H9 (cell line): ENCODE measurements around the gene RABL3. TPM values are rescaled to one million over a fixed set of nuclear protein-coding genes. Genes with fewer than 3 reads are reported as not detected.
A peak's percentile ranks its signal among the peaks of the same experiment; 100 is the strongest.

ENCODE experiments used
- DNase-seq: peaks from one replicate; pipeline ENCODE4 v3.0.0-alpha.2; 2017
- H2AFZ ChIP-seq: one replicate; pipeline ENCODE4 v1.6.1; 2013; ENCODE audit warnings: mild to moderate bottlenecking, low read length, control low read depth, moderate library complexity
- H2AK5ac ChIP-seq: 2 replicates; pipeline ENCODE4 v1.6.1; 2013; ENCODE audit warnings: low read length, control low read depth, mixed read lengths; ENCODE audit not compliant: insufficient read length
- H2BK120ac ChIP-seq: one replicate; pipeline ENCODE4 v1.6.1; 2013; ENCODE audit warnings: low read depth, mild to moderate bottlenecking, low read length, control low read depth, inconsistent platforms; ENCODE audit not compliant: poor library complexity, severe bottlenecking
- H2BK12ac ChIP-seq: 2 replicates; pipeline ENCODE4 v1.6.1; 2013; ENCODE audit warnings: low read length, control low read depth, mixed read lengths, low read depth; ENCODE audit not compliant: insufficient read length
- H2BK15ac ChIP-seq: 2 replicates; pipeline ENCODE4 v1.6.1; 2013; ENCODE audit warnings: low read depth, low read length, control low read depth
- H2BK20ac ChIP-seq: one replicate; pipeline ENCODE4 v1.6.1; 2013; ENCODE audit warnings: low read depth, mild to moderate bottlenecking, low read length, control low read depth, inconsistent platforms; ENCODE audit not compliant: poor library complexity, severe bottlenecking
- H2BK5ac ChIP-seq: 2 replicates; pipeline ENCODE4 v1.6.1; 2013; ENCODE audit warnings: low read length, control low read depth, mixed read lengths; ENCODE audit not compliant: insufficient read length
- H3K14ac ChIP-seq: 2 replicates; pipeline ENCODE4 v1.6.1; 2013; ENCODE audit warnings: low read length, control low read depth; ENCODE audit not compliant: insufficient read depth
- H3K18ac ChIP-seq: 2 replicates; pipeline ENCODE4 v1.6.1; 2013; ENCODE audit warnings: low read depth, mild to moderate bottlenecking, mixed read lengths, low read length, control low read depth; ENCODE audit not compliant: insufficient read length
- H3K23ac ChIP-seq: 2 replicates; pipeline ENCODE4 v1.6.1; 2013; ENCODE audit warnings: low read length, control low read depth, mixed read lengths, low read depth; ENCODE audit not compliant: insufficient read length
- H3K23me2 ChIP-seq: 2 replicates; pipeline ENCODE4 v1.6.1; 2013; ENCODE audit warnings: low read depth, mild to moderate bottlenecking, mixed read lengths, low read length, control low read depth; ENCODE audit not compliant: insufficient read length, poor library complexity, severe bottlenecking
- H3K27ac ChIP-seq: 2 replicates; pipeline ENCODE4 v1.5.1; 2013; ENCODE audit warnings: low read length, control low read depth, mixed read lengths, low read depth; ENCODE audit not compliant: insufficient read length
- H3K27me3 ChIP-seq: 2 replicates; pipeline ENCODE4 v1.6.1; 2013; ENCODE audit warnings: low read length, control low read depth, inconsistent platforms; ENCODE audit not compliant: insufficient read depth
- H3K4ac ChIP-seq: 2 replicates; pipeline ENCODE4 v1.6.1; 2013; ENCODE audit warnings: low read depth, mild to moderate bottlenecking, control low read depth, inconsistent platforms, low read length, moderate library complexity
- H3K4me1 ChIP-seq: 2 replicates; pipeline ENCODE4 v1.6.1; 2013; ENCODE audit warnings: low read length, control low read depth, inconsistent platforms; ENCODE audit not compliant: insufficient read depth
- H3K4me2 ChIP-seq: 2 replicates; pipeline ENCODE4 v1.6.1; 2013; ENCODE audit warnings: low read length, control low read depth, mixed read lengths; ENCODE audit not compliant: insufficient read length, insufficient read depth
- H3K56ac ChIP-seq: 2 replicates; pipeline ENCODE4 v1.6.1; 2013; ENCODE audit warnings: low read depth, mild to moderate bottlenecking, mixed read lengths, low read length, control low read depth; ENCODE audit not compliant: insufficient read length
- H3K79me1 ChIP-seq: 2 replicates; pipeline ENCODE4 v1.6.1; 2013; ENCODE audit warnings: low read depth, mild to moderate bottlenecking, moderate library complexity, low read length, control low read depth, inconsistent platforms; ENCODE audit not compliant: insufficient read depth, poor library complexity, severe bottlenecking
- H3K79me2 ChIP-seq: 2 replicates; pipeline ENCODE4 v1.6.1; 2013; ENCODE audit warnings: low read length, control low read depth, inconsistent platforms; ENCODE audit not compliant: insufficient read depth
- H3K9ac ChIP-seq: 2 replicates; pipeline ENCODE4 v1.6.1; 2013; ENCODE audit warnings: low read length, control low read depth, mixed read lengths; ENCODE audit not compliant: insufficient read length; ENCODE audit errors: extremely low read depth
- H3K9me3 ChIP-seq: one replicate; pipeline ENCODE4 v1.6.1; 2013; ENCODE audit warnings: low read depth, low read length, inconsistent platforms; ENCODE audit not compliant: control insufficient read depth
- H3T11ph ChIP-seq: one replicate; pipeline ENCODE4 v1.6.1; 2013; ENCODE audit warnings: mild to moderate bottlenecking, low read length, control low read depth, inconsistent platforms
- H4K20me1 ChIP-seq: one replicate; pipeline ENCODE4 v1.6.1; 2013; ENCODE audit not compliant: control insufficient read depth, insufficient read length, insufficient read depth
- H4K5ac ChIP-seq: 2 replicates; pipeline ENCODE4 v1.6.1; 2013; ENCODE audit warnings: low read depth, mild to moderate bottlenecking, mixed read lengths, low read length, control low read depth; ENCODE audit not compliant: insufficient read length
- H4K8ac ChIP-seq: replicated peaks from 2 replicates; pipeline ENCODE4 v1.6.1; 2013; ENCODE audit warnings: low read length, control low read depth, mixed read lengths, low read depth; ENCODE audit not compliant: insufficient read length
- H4K91ac ChIP-seq: 2 replicates; pipeline ENCODE4 v1.6.1; 2013; ENCODE audit warnings: low read depth, mild to moderate bottlenecking, moderate library complexity, mixed read lengths, low read length, control low read depth; ENCODE audit not compliant: insufficient read length
- H3K27ac Mint-ChIP-seq, 3 experiments: 2 replicates in 2 of 3; 3 replicates in 1 of 3; pipeline ENCODE4 v1.8.0; 2020 to 2021; ENCODE audit warnings: mixed read lengths in 3 of 3, mild to moderate bottlenecking in 1 of 3, moderate library complexity in 1 of 3
- H3K27me3 Mint-ChIP-seq: 2 replicates; pipeline ENCODE4 v1.8.0; 2021; ENCODE audit warnings: low read depth, mild to moderate bottlenecking, moderate library complexity, mixed read lengths
- H3K36me3 Mint-ChIP-seq, 3 experiments: 2 replicates in 2 of 3; 3 replicates in 1 of 3; pipeline ENCODE4 v1.8.0; 2020 to 2021; ENCODE audit warnings: low read depth in 3 of 3, mixed read lengths in 3 of 3; ENCODE audit not compliant: insufficient read depth in 1 of 3
- H3K4me1 Mint-ChIP-seq, 2 experiments: 2 replicates each; pipeline ENCODE4 v1.8.0; 2020; ENCODE audit warnings: mixed read lengths in 2 of 2
- H3K4me3 Mint-ChIP-seq, 2 experiments: 2 replicates in 1 of 2; 3 replicates in 1 of 2; pipeline ENCODE4 v1.8.0; 2020 to 2021; ENCODE audit warnings: mild to moderate bottlenecking in 2 of 2, mixed read lengths in 2 of 2, moderate library complexity in 1 of 2
- H3K9me3 Mint-ChIP-seq, 2 experiments: 2 replicates in 1 of 2; 3 replicates in 1 of 2; pipeline ENCODE4 v1.8.0; 2020; ENCODE audit warnings: mild to moderate bottlenecking in 2 of 2, mixed read lengths in 2 of 2, moderate library complexity in 1 of 2
- CTCF ChIP-seq: fragments of 200-600 bp; sonication (generic); conservative IDR thresholded peaks from 3 replicates; pipeline ENCODE4 v1.8.0; 2021; ENCODE audit warnings: antibody characterized with exemption, mild to moderate bottlenecking
- WGBS: extraction: QIAGEN DNeasy Blood & Tissue Kit; methylation state at CpG from one replicate; pipeline ENCODE4 v1.1.7; 2013; ENCODE audit warnings: missing lambda C conversion rate, low lambda C conversion rate, mixed read lengths; ENCODE audit not compliant: insufficient read length; ENCODE audit errors: extremely low coverage; 5-methylcytosine and 5-hydroxymethylcytosine counted together
- total RNA-seq: library from RNA; stranded (reverse); gene quantifications from 2 replicates; pipeline ENCODE4 v1.2.1, GENCODE V29; 2021

The RABL3 gene
- total RNA-seq, 1 experiment from 2014 or later = 26.7 TPM

GRCh38 chr3:120770891-120771290 is 28.6 kb upstream of the RABL3 start:
- H3T11ph ChIP-seq = no peak overlapping the region
- no peak overlapping the region for H4K8ac ChIP-seq
- H3K9ac ChIP-seq = no peak overlapping the region
- H3K9me3 ChIP-seq = no peaks in the 10 kb centered on the region
- peaks cover 7% of the 10 kb centered on the region; the same call in 1 of the 2 replicates for H3K79me2 ChIP-seq
- no CpG with 5 or more reads among the region's 4 CpGs for WGBS
- peaks cover 5% of the 10 kb centered on the region; the same call in 1 of the 2 replicates for H3K4me1 ChIP-seq
- no peak overlapping the region for H3K4me3 Mint-ChIP-seq
- H3K23ac ChIP-seq = no peak overlapping the region
- H2BK12ac ChIP-seq = no peak overlapping the region
- H3K4ac ChIP-seq = no peak overlapping the region
- H3K27ac ChIP-seq = no peak overlapping the region
- no peaks in the 10 kb centered on the region for H3K27me3 ChIP-seq
- H3K56ac ChIP-seq = no peak overlapping the region
- no peak overlapping the region for H4K91ac ChIP-seq
- no peak overlapping the region for H2BK20ac ChIP-seq
- no peak overlapping the region for H2AK5ac ChIP-seq
- no peak overlapping the region for H2BK120ac ChIP-seq
- no peaks in the 10 kb centered on the region for H3K79me1 ChIP-seq
- H2AFZ ChIP-seq = no peak overlapping the region
- peaks cover 22 to 34% of the 10 kb centered on the region in 2 experiments for H3K4me1 Mint-ChIP-seq
- H3K9me3 Mint-ChIP-seq = no peaks in the 10 kb centered on the region
- no peak for DNase-seq
- peaks cover 6 to 16% (median 6%) of the 10 kb centered on the region in 3 experiments; a peak in 6 of 7 replicates for H3K36me3 Mint-ChIP-seq
- H3K23me2 ChIP-seq = no peaks in the 10 kb centered on the region
- peak overlapping the region in 2 of 3 experiments; percentile 32 to 67; a peak in 3 of 7 replicates for H3K27ac Mint-ChIP-seq
- H2BK15ac ChIP-seq = no peak overlapping the region
- H3K4me2 ChIP-seq = no peak overlapping the region
- no peaks in the 10 kb centered on the region for H4K20me1 ChIP-seq
- no peak overlapping the region for H2BK5ac ChIP-seq
- no peak for TF ChIP-seq CTCF
- H3K14ac ChIP-seq = no peak overlapping the region
- no peaks in the 10 kb centered on the region for H3K27me3 Mint-ChIP-seq
- no peak overlapping the region for H4K5ac ChIP-seq
- no peak overlapping the region for H3K18ac ChIP-seq
